Measurements from ENCODE around the gene NKD1. TPM values are rescaled to one million over a fixed set of nuclear protein-coding genes. Genes with fewer than 3 reads are reported as not detected.
"Not testable (repeated sequence)": the region's sequence is repeated elsewhere in the genome, so short reads cannot be mapped to it uniquely, and the experiment has no call there.

Gene NKD1
- total and polyA plus RNA-seq, 7 donors, result under 0.01 to 18.0 (median 6.7) TPM

GRCh38 chr16:50574745-50575136 is 26.5 kb downstream of the NKD1 start:
- H3K4me1 ChIP-seq, result peaks cover 0 to 43% (median 38%) of the 10 kb centered on the region in 4 donors
- no peaks in the 10 kb centered on the region for H3K9me3 ChIP-seq
- DNase-seq, result no peak
- no peak for TF ChIP-seq EP300 (IDR thresholded peaks at IDR 0.05)
- peak in 3 of 4 donors; percentile 29 to 76 (median 72) for TF ChIP-seq POLR2AphosphoS5 (IDR thresholded peaks at IDR 0.05)
- no peaks in the 10 kb centered on the region for H3K27me3 ChIP-seq
- intact Hi-C loops (cut with DNase I), result loop anchor here (10.0 kb wide), 1 partner anchor 230 kb away; no protein-coding TSS in a partner anchor
- H3K27ac ChIP-seq, result peak overlapping the region; percentile 85 to 93 (median 88)
- H3K4me3 ChIP-seq, result no peak overlapping the region
- peaks cover 0 to 7% (median 0%) of the 10 kb centered on the region in 4 donors for H3K36me3 ChIP-seq

DNA sequence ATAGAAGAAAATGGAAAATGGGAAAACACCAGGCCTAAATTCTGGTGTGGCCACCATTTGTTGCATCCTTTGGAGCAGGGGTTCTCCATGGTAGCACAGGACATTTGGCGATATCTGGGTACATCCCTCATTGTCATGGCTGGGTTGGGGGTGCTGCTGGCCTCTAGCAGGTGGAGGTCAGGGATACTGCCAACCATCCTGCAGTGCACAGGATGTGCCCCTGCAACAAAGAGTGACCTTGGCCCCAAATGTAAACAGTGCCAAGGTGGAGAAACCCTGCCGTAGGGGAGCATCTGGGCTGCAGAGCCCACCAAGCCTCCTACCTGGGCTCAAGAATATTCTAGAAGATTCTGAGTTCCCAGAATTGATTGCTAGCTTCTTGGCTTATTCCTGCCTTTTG is 27.5 kb downstream of the NKD1 start:
- Histone ChIP-seq H3K27ac (peak overlapping the region; percentile 85 to 93 (median 88)), H3K27me3 (no peaks in the 10 kb centered on the region), H3K4me3 (no peak overlapping the region), H3K36me3 (peaks cover 0 to 7% (median 0%) of the 10 kb centered on the region in 4 donors), H3K4me1 (peaks cover 0 to 45% (median 41%) of the 10 kb centered on the region in 4 donors), H3K9me3 (no peaks in the 10 kb centered on the region)
- no peak for TF ChIP-seq EP300 (IDR thresholded peaks at IDR 0.05)
- TF ChIP-seq, protein P1, sequence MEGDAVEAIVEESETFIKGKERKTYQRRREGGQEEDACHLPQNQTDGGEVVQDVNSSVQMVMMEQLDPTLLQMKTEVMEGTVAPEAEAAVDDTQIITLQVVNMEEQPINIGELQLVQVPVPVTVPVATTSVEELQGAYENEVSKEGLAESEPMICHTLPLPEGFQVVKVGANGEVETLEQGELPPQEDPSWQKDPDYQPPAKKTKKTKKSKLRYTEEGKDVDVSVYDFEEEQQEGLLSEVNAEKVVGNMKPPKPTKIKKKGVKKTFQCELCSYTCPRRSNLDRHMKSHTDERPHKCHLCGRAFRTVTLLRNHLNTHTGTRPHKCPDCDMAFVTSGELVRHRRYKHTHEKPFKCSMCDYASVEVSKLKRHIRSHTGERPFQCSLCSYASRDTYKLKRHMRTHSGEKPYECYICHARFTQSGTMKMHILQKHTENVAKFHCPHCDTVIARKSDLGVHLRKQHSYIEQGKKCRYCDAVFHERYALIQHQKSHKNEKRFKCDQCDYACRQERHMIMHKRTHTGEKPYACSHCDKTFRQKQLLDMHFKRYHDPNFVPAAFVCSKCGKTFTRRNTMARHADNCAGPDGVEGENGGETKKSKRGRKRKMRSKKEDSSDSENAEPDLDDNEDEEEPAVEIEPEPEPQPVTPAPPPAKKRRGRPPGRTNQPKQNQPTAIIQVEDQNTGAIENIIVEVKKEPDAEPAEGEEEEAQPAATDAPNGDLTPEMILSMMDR (IDR thresholded peaks at IDR 0.05), result no peak
- no peak for TF ChIP-seq POLR2AphosphoS5 (IDR thresholded peaks at IDR 0.05)
- TF ChIP-seq POLR2A (IDR thresholded peaks at IDR 0.05), result no peak
- 94 to 96% methylated on average over 2 of the region's 2 CpGs for WGBS, 2 donors
- DNase-seq, result no peak
- intact Hi-C loops (cut with DNase I), result loop anchor here (10.0 kb wide), 1 partner anchor 229 kb away; no protein-coding TSS in a partner anchor

- H3K9me3 ChIP-seq, result no peaks in the 10 kb centered on the region
- no peak for DNase-seq
- intact Hi-C loops (cut with DNase I), result loop anchor here (10.0 kb wide), 1 partner anchor 228 kb away; no protein-coding TSS in a partner anchor
- peaks cover 0 to 5% (median 0%) of the 10 kb centered on the region in 4 donors for H3K36me3 ChIP-seq
- WGBS, 2 donors, result 95 to 96% methylated on average over 3 of the region's 3 CpGs
- H3K27ac ChIP-seq, result peak overlapping the region in 3 of 4 donors; percentile 85 to 93 (median 91)
- H3K27me3 ChIP-seq, result no peaks in the 10 kb centered on the region
- no peak overlapping the region for H3K4me3 ChIP-seq
- TF ChIP-seq POLR2A (IDR thresholded peaks at IDR 0.05) (no peak), POLR2AphosphoS5 (IDR thresholded peaks at IDR 0.05) (no peak), EP300 (IDR thresholded peaks at IDR 0.05) (no peak)
- TF ChIP-seq, protein P1 (IDR thresholded peaks at IDR 0.05), result no peak
- H3K4me1 ChIP-seq, result peaks cover 0 to 53% (median 45%) of the 10 kb centered on the region in 4 donors
Observed at GRCh38 chr16:50576403-50577113, 28.4 kb downstream of the NKD1 start.

DNA sequence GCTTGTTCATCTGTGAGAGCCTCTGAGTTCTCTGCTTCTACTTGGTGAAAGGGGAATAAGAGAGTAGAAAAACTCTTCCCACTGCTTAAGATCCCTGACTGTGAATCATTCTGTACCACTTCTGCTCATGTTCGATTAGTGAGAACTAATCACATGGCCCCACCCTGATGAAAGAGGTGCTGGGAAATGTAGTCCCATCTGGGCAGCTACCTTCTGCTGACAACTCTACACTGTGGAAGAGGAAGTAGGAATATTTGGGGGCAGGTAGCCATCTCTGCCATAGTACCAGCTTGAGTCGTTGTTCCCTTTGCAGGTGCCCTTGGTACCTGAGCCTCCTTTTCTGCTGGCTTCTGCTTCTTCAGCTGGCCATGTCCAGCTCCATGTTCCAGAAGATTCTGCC is 29.9 kb downstream of the NKD1 start:
- H3K4me1 ChIP-seq, result peaks cover 0 to 57% (median 47%) of the 10 kb centered on the region in 4 donors
- no peaks in the 10 kb centered on the region for H3K27me3 ChIP-seq
- TF ChIP-seq POLR2A (IDR thresholded peaks at IDR 0.05) (no peak), POLR2AphosphoS5 (IDR thresholded peaks at IDR 0.05) (no peak), EP300 (IDR thresholded peaks at IDR 0.05) (no peak)
- TF ChIP-seq, protein P1 (IDR thresholded peaks at IDR 0.05), result no peak
- H3K4me3 ChIP-seq, result no peak overlapping the region
- 63 to 69% methylated on average over 2 of the region's 2 CpGs for WGBS, 2 donors
- intact Hi-C loops (cut with DNase I), result loop anchor here (10.0 kb wide), 1 partner anchor 227 kb away; no protein-coding TSS in a partner anchor
- DNase-seq, result no peak
- no peak overlapping the region for H3K27ac ChIP-seq
- no peaks in the 10 kb centered on the region for H3K9me3 ChIP-seq
- no peaks in the 10 kb centered on the region for H3K36me3 ChIP-seq

DNA sequence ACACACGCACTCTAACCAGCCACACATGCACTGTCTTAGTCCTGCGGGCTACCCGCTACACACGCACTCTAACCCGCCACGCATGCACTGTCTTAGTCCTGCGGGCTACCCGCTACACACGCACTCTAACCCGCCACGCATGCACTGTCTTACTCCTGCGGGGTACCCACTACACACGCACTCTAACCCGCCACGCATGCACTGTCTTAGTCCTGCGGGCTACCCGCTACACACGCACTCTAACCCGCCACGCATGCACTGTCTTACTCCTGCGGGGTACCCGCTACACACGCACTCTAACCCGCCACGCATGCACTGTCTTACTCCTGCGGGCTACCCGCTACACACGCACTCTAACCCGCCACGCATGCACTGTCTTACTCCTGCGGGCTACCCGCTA is 31.2 kb downstream of the NKD1 start:
- H3K9me3 ChIP-seq, H3K4me3 ChIP-seq, H3K27ac ChIP-seq, DNase-seq, H3K36me3 ChIP-seq, H3K27me3 ChIP-seq: not testable (repeated sequence)
- 98 to 99% methylated on average over 32 of the region's 32 CpGs for WGBS, 2 donors
- H3K4me1 ChIP-seq, result peaks cover 0 to 51% (median 37%) of the 10 kb centered on the region in 4 donors
- intact Hi-C loops (cut with DNase I), result loop anchor here (10.0 kb wide), 1 partner anchor 225 kb away; no protein-coding TSS in a partner anchor

Measured in sigmoid colon (tissue), 7 donors.